GM11168 (cell line): ENCODE measurements around the gene POLA2.

Source experiments
- in situ Hi-C: fragments of 300-500 bp; cut with MboI; formaldehyde crosslinking; loops from one replicate; pipeline ENCODE4 v1.12.0; 2022; ENCODE audit warnings: low sequenced_read_pairs; ENCODE audit not compliant: unreplicated experiment

POLA2 gene

DNA sequence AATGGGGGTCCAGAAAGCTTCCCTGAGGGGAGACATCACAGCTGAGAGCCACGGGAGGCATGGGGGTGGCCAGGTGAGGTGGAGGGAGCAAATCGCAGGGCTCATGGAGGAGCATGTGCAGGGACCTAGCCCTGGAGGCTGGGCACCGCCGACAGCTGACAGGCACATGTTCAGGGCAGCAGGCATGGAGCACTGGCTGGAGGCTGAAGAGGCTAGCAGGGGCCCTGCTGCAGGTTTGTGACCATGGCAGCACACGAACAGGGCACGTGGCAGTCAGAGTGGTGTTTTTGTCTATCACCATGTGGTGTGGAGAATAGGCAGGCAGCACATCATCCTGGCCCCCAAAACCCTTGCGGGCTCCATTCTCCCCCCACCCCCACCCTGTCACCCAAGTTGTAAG lies 42.9 kb downstream of the POLA2 start:
- in situ Hi-C loops = no loop called here

DNA sequence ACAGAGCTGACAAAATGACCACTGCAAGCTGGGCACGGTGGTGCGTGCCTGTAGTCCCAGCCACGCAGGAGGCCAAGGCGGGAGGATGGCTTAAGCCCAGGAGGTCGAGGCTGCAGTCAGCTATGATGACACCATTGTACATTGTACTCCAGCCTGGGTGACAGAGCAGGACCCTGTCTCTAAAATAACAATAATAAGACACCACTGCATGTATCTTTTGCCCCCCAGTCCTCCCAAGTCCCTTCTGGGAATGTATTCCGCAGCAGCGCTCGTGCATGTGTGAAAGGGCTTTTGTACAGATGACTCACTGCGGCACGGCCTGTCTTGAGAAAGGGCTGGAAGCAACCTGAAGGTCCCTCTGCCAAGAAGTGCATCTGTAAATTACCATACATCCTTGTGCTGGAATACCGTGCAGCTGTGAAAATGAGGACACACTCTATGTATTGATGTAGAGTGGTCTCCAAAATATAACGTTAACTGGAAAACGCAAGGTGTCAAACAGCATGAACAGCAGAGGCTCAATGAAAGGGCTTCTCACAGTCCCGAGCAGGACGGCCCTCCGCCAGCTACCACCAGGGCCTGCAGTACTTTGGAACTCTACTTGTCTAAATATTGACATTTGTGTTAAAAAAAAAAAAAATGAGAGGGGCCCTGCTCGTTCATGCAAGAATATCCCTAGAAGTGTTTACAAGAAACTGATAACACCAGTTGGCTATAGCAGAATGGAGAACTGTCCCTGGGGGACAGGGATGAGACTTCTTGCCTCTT lies 43.9 kb downstream of the POLA2 start:
- in situ Hi-C loops = no loop called here

DNA sequence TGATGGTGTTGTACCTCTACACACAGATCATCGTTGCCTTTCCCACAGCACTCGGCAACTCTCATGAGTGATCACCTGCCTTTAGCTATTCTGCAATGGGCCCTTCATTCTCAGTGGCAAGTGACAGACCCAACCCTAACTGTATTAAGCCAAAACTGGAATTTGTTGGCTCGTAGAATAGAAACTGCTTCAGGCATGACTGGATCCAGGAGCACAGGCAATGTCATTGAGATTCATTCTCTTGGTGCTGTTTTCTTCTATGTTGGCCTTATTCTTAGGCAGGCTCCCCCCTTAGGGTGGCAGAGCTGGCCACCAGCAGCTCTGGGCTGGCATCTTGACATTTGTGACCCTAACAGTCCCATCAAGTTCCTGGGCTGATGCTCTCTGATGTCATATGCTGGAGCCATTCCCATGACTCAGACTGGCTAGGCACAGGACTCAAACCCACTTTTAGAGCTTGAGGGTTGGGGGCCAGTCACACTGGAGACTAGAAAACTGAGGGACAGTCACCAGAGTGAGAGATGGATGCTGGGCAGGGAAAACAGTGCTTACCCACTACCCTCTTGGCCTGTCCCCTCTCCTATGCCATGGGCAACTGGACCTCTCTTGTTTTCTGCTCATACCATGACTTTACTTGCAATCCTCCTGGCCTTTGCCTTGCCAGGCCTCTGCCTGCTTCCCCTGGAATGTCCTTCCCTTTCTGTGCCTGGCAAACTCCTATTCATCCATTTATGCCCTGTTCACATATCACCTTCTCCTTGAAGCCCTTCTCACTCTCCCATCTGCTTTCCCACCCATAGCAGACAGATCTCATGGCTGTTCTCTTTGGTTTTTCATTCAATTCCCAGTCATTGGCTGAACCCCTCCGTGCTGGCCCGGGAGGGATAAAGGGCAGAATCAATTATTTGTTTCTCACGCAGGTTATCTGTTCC lies 45.8 kb downstream of the POLA2 start:
- in situ Hi-C loops = no loop called here

DNA sequence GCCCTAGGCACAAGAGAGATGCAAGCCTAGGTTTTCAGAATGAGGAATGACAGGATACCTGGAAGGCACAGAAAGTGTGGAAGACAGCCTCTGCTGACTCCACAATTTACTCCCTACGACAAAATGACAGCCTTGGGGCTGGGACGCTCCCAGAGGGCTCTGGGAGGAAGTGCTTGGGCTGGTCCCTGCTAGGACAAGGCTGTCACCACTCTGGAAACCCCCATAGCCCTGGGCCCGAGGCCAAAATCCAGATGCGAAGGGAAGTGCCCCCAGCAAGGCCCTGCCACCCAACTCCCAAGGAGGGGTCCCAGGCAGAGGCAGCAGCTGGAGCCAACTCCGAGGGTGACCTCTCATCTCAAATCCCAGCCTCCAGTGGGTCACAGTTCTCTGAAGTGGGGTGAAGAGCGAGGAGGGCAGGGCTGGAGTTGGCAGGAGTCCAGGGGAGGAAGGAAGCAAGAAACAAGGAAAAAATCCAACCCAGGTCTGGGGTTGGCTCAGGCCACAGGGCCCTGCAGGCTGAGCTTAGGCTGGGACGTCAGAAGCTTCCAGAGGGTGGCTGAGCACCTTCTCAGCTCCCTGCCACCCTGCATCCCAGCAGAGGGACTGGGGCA lies 46.6 kb downstream of the POLA2 start:
- in situ Hi-C loops = no loop called here

DNA sequence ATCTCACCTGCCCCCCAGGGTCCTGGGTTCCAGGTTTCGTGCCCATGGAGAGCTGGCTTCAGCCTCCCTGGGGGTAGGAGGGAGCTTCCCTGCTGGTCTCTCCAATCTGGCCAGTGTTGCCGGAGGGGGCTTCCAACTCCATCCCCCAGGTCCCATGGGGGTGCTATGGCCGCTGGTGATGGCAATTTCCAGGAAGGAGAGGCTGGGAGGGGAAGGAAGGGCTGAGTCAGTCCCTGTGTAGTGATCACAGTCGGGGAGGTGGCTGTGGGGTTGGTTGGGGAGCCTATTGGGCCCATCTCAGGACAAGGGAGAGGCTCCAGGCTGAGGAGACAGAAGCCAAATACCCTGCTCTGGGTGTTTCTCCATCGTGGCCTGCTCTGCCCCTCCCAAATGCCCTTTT lies 47.2 kb downstream of the POLA2 start:
- in situ Hi-C loops = no loop called here

DNA sequence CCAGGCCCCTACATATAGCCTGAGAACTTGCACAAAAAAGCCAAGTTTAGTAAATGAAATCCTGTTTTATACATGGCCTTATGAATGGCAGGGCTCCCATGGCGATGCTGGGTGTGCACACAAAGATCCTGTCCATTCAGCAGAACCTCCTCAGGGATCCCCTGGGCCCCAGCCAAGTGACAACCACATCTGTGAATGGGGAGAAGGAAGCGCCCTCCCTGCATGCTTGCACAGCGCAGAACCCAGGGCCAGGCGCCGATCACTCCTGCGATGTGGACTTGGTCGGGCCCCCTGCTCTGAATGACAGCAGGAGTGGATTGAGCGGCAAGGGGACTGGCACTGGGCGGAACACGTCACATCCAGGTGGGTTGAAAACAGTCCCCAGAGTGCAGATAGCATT lies 48.5 kb downstream of the POLA2 start:
- in situ Hi-C loops = no loop called here

DNA sequence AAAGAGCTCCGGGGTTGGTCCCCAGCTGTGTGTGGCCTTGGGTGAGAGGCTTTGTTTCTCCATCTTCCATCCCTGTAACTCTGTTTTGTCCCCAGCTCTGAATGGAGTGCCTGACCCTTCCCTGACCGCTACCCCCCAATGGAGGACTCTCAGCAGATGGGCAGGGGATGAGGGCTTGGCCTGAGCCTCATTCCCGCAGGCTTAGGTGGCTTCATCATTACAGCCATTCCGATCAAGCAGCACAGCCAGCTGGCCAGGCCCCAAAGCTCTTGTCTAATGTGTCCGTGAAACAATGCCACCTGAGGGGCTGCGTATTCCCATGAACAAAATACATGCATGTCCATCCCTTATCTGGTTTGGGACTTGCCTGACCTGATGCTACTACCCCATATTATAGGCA lies 49.0 kb downstream of the POLA2 start:
- in situ Hi-C loops = no loop called here

DNA sequence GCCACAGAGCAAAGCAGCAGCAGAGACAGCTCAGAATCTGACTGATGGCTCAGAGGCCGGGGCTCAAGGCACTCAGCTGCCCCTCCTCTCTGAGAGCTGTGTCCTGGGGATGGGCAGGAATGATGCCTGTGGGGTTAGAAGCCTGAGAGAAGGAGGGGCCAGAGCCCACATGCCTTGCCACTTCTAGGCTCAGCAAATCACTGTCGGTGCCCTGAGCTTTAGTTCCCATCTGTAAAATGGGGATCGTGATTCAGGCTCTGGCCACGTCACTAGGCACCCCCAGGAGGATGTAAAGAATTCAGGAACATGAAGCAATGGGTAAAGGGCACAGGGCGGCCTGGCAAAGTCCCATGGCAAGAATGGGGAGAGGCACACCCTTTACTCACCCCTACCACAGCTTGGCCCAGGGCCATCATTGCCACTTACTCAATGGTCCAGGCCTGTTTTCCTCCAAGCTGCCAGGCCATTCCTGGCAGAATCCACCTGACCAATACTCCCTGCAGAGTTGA lies 49.5 kb downstream of the POLA2 start:
- in situ Hi-C loops = no loop called here

DNA sequence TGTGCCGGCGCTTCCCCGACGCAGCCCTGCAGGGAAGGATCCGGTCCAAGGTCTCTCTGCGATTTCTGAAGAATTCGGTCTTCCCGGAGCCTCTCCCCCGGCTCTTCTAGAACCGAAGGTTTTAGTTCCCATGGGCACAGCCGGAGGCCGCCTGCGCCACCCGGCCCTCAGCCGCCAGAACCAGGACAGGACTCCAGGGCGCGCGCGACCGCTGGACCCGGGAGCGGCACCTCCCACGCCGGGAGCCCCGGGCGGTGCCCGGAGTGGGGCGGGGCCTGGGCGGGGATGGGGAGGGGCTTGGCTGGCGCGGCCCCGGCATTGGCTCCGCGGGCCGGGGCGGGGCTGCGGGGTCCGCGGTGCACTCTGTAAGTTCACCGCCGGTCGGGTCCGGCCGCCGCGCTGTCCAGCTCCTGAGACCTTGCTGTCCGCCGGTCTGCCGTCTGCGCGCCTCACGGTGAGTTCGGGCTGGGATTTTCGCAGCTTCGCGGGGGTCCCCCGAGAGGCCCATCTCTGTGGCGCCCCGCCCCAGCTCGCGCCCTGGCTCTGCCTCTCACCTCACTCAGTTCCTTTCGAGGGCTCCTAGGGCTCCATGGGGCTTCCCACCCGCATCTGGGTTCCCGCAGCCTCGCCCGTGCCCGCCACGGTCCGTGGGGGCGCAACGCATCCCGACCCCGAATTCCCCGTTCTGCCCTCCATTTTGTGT lies 52.9 kb downstream of the POLA2 start, which contains the start of gene CDC42EP2:
Gene CDC42EP2 (plus strand): TSS at position 366 of the 703 bp plus-strand sequence. CDS start 6,033 bp downstream, outside the sequence.
- in situ Hi-C loops = loop anchor here (5.0 kb wide), 1 partner anchor 42 kb away; no protein-coding TSS in a partner anchor

DNA sequence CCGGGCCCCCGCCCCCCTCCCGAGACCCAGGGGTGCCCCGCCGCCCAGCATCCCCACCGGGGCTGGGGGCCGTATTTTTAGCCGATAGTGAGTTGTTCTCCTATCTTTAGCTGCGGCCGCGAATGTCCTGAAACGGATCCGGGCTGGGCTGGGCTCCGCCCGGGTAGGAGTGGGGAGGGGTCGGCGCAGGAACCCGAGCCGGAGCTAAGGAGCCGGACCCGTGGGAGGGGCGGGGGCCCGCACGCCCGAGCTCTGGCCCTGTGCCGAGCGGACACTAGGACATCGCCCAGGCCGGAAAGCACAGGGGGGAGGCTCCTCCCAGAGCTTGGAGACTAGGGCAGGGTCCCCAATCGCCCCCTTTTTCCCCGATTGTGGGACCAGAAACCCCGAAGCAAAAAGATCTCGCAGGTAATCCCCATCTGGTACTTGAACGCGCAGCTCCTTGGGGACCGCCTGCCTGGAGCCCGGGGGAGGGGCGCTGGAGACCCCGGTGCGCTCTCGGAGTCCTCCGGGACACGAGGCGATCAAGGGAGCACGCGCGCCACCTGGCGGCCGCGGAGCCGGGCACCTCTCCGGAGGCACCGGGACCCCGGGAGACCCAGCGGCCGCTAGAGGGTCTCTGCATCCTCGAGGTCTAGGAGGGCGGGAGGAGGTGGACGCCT lies 53.6 kb downstream of the POLA2 start:
- in situ Hi-C loops = loop anchor here (5.0 kb wide), 1 partner anchor 43 kb away; no protein-coding TSS in a partner anchor

DNA sequence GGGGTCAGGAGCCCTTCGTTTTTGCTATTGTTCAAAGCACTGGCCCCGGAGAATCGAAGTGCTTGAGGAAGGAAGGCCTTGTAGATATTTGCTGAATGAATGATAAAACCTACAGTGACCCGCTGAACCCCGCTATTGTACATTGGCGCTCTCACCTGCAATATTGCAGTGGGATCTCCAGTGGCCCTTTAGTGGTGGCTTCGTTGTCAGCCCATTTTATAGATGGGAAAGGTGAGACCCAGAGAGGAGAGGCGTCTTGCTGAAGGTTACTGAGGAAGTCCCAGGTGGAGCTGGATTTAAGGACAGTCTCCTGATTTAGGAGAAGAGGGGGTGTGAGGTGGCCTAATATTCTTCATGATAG lies 54.1 kb downstream of the POLA2 start:
- in situ Hi-C loops = loop anchor here (5.0 kb wide), 1 partner anchor 44 kb away; no protein-coding TSS in a partner anchor

DNA sequence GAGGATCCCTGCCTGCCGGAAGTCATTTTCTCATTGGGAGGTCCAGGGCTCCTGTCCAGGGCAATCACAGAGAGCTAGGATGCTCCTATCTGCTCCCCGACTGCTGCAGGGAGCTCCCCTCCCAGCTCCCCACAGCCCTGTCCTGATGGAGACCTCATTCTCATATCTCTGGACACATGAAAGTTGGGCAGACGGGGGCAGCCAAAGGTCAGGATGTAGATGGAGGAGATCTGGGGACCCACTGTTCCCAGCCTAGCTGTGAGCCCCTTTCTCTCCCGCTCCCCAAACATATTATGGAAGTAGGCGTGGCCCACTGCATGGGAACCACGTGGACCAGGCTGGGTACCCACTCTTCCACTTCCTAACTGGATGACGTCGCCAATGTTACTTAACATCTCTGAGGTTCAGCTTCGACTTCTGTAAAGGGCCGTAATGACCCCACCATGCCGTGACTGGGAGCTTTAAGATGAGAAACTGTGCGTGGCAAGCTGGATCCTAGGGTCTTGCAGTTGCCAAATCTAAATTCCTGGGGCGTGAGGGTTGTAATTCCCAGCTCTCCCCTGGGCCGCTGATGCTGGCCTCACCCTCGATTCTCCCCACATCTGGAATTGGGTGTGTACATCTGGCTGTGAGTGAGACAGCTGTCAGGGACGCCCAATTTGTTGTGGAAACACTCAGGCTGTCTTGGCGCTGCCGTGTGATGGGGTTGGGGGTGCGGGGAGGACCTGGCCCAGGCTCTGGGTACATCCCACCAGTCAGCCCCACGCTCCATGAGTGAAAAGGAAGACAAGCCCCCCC lies 54.7 kb downstream of the POLA2 start:
- in situ Hi-C loops = loop anchor here (5.0 kb wide), 1 partner anchor 44 kb away; no protein-coding TSS in a partner anchor

DNA sequence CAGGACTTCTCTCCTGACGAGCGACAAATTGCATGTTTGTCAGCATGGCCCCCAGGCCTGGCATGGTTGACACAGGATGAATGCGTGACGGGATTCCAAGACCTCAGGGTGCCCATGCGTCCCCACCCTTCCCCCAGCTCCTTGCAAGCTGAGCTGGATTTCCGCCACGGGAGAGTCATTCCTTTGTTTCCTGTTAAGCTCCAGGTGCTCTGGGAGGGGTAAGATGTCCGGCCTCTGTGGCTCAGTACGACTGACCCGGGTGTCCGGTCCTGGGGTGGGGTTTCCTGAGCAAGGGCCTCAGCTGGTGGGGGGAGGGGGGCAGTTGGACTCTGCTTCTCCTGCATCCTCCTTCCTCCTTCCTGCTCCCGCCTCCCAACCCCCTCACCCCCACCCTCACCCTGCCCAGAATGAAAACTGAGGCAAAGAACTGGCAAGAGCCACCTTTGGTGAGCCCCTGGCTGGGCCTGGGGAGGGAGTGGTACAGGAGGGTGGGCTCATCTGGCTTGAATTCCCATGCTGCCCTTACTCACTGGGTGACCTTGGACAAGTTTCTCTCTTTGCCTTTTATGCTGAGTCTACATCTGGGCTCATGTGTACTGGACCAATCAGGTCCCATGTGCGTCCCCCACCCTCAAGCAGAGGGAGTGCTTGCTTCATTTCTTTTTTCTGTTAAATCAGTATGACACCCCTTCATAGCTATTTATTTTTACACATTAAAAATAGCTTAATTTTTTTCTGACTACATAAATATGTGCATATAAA lies 55.4 kb downstream of the POLA2 start:
- in situ Hi-C loops = loop anchor here (5.0 kb wide), 1 partner anchor 45 kb away; no protein-coding TSS in a partner anchor

DNA sequence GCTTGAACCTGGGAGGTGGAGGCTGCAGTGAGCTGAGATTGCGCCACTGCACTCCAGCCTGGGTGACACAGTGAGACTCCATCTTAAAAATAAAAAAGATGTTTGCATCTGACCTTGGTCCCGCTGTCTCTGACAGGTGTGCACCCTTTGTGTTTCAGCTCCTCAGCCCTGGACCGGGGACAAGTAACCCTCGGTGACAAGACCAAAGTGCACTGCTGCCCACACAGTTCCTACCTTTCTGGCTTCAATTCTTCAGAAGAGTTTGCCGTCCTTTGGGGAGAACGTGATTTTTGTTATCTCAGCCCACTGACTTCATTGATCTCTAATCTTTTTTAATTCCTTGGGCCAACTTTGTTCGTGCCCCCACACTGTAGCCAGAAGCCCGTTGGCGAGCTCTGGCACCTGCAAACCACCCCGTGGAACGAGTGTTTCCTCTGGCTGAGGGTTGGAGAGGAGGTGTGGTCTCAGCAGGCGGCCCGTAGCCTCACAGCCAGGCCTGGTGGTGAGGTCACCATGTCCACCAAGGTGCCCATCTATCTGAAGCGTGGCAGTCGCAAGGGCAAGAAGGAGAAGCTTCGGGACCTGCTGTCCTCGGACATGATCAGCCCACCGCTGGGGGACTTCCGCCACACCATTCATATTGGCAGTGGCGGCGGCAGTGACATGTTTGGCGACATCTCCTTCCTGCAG lies 58.8 kb downstream of the POLA2 start:
- in situ Hi-C loops = no loop called here

DNA sequence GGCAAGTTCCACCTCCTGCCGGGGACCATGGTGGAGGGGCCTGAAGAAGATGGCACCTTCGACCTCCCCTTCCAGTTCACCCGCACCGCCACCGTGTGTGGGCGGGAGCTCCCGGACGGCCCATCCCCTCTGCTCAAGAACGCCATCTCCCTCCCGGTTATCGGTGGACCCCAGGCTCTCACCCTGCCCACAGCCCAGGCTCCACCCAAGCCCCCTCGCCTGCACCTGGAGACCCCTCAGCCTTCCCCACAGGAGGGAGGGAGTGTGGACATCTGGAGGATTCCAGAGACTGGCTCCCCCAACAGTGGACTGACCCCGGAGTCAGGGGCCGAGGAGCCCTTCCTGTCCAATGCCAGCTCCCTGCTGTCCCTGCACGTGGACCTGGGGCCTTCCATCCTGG lies 59.3 kb downstream of the POLA2 start:
- in situ Hi-C loops = no loop called here

DNA sequence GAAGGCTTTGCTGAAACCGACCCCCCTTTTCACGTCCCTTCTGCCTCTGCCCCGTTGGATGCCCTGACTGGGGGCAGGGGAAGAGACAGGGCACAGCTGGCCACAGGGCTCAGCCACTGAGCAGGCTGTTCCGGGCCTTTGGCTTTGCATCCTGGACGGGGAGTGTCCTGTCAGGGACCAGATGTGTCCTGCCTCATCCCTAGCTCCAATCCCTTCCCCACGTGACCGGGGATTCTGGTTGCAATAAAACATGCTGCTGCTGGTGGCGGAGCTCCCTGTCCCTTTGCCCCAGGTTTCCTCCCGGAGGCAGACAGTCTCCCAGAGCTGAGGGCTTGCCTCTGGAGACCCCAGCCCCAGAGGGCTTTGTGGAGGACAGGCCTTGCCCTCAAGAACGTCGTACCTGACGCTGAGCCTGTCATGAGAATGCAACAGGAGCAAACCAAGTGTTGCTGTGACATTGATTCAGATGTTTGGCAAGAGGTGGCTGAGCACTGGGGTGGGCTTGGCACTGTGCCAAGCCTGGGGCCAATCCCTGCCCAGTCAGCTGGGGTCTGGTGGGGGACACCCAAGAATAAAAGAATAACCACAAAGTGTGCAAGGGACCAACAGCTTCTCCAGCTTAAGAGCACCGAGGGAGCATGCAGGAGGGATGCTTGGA lies 60.2 kb downstream of the POLA2 start:
- in situ Hi-C loops = no loop called here

DNA sequence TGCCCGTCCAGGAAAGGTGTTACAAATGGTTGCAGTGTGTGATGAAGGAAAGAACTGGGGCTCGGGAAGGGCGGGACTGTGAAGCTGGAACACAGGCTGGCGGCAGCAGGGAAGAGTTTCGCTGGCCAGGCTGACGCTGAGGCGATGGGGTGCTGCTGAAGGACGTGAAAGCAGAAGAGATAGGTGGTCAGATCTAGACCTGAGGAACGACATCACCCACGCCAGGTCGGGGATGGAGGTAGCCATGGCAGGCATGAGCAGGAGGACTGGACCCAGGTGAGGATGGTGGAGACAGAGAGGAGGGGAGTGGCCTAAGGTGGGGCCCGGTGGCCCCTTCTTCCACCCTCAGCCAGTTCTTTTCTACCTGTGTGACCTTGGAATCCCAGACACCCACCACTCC lies 62.1 kb downstream of the POLA2 start:
- in situ Hi-C loops = no loop called here
